ENCODE results near the gene LIMS4.
"Not testable (repeated sequence)": the region's sequence is repeated elsewhere in the genome, so short reads cannot be mapped to it uniquely, and the experiment has no call there.

Gene LIMS4

GRCh38 chr2:110472171-110473058, at the start of gene LIMS4:
Gene LIMS4 (minus strand): TSS chr2:110472816. CDS start chr2:110472778, 38 bp downstream.
- not testable (repeated sequence) for DNase-seq

- not testable (repeated sequence) for DNase-seq
These were observed 27.2 kb upstream of the LIMS4 start for GRCh38 chr2:110499755-110500377.

- DNase-seq, result not testable (repeated sequence)
These were observed 23.4 kb upstream of the LIMS4 start for GRCh38 chr2:110496027-110496426.

- not testable (repeated sequence) for DNase-seq
These were observed 21.9 kb upstream of the LIMS4 start for GRCh38 chr2:110494488-110494887.

DNA sequence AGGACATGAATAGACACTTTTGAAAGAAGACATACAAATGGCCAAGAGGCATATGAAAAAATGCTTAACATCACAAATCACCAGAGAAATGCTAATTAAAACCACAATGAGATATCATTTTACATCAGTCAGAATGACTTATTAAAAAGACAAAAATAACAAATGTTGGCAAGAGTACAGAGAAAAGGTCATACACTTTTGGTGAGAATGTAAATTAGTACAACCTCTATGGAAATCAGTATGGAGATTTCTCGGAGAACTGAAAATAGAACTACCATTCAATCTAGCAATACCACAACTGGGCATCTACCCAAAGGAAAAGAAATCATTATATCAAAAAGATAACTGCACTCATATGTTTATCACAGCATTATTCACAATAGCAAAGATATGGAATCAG, 16.4 kb upstream of the LIMS4 start:
- DNase-seq, result not testable (repeated sequence)

- not testable (repeated sequence) for DNase-seq
These were observed 10.1 kb upstream of the LIMS4 start for GRCh38 chr2:110482697-110483096.

GRCh38 chr2:110481200-110481599, 8.6 kb upstream of the LIMS4 start:
- not testable (repeated sequence) for DNase-seq

DNA sequence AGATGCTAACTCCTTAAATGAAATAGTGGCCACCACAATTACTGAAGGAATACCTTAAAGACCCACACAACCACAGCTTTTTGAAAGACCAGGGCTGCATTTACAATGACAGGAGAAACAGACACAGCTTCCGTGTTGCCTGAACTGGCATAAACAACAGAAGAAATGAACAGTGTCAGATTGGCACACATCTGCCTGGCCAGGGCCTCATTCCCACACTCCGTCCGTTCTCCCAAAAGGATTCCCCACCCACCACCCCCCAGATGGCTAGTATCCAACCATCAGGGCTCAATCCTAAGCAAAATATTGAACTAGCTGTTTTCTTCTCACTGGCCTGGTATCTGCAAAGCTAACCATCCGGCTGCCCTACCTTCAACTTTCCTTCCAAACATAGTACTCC, 7.5 kb upstream of the LIMS4 start:
- not testable (repeated sequence) for DNase-seq

- not testable (repeated sequence) for DNase-seq
These were observed 4.8 kb upstream of the LIMS4 start for GRCh38 chr2:110477370-110477769.

DNA sequence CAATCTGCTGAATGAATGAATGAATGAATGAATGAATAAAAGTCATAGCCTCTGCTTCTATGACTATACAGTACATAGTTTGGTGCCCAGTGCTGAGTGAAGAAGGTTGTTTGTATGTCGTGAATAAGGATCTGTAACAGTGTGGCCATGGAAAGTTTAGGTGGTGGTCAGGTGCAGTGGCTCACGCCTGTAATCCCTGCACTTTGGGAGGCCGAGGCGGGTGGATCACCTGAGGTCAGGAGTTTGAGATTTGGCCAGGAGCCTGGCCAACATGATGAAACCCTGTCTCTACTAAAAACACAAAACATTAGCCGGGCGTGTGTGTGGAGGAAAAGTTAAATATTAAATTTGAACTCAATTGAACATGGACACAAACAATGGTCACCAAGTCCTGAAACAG, 4.3 kb upstream of the LIMS4 start:
- not testable (repeated sequence) for DNase-seq

GRCh38 chr2:110475627-110476359, 3.2 kb upstream of the LIMS4 start:
- not testable (repeated sequence) for DNase-seq

GRCh38 chr2:110474898-110475297, 2.3 kb upstream of the LIMS4 start:
- DNase-seq, result not testable (repeated sequence)

DNA sequence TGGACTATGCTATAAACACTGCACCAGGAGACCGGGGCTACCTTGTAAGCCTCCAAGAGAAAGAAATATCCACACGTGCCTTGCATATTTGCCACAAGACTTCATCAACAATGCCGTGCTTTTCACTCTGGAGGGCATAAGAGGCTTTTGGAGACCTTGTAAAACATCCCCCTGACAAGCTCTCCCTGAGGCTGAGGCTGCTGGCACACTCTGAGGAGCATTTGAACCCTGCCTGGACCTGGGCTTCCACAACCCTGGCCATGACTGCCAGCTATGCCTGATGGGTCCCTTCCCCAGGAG, 393 bp upstream of the LIMS4 start:
- not testable (repeated sequence) for DNase-seq

DNA sequence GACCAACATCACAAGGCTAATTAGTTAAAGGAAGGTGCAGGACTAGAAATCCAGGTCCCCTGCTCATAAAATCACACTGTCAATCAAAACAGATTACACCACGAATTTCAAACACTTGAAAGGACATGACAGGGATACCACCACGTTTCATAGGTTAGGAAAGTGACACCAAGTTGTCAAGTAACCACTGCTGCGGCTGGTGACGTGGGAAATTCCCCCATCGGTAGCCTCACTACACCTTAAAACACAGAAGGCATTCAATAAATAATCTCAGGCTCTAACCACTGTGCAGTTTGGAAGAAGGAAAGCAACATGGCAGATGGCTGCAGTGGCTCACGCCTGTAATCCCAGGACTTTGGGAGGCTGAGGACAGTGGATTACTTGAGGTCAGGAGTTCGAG, 3.7 kb downstream of the LIMS4 start:
- not testable (repeated sequence) for DNase-seq

DNA sequence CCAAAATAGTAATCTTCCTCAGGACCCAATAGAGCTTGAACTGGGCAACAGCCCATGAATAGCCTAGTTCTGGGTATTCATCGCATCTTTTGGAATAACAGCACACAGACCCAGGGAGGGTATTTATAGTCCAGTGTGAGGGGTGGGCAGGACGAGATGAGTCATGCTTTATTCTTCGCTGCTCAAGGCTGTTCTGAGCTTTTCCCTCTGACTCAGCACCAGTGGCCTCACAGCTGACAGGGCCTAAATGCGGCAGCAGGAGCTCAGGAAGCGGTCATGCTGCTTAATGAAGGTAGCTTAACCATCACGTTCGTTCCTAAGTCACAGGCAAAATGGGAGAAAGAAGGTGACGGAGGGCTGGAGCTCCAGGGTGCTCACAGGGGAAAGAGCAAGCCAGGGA, 7.3 kb downstream of the LIMS4 start:
- DNase-seq, result not testable (repeated sequence)

DNA sequence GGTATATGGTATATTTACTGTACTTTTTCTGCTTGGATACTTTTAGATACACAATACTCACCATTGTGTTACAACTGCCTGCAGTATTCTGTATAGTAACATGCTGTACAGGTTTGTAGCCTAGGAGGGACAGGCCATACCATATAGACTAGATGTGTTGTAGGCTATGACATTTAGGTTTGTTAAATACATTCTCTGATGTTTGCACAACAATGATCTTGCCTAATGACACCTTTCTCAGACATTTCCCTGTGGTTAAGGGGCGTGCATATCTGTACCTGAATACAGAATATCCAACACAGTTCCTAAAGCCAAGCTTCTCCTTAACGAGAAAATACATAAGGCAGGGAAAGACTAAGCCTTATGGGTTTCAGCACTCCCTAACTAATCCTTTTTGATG, 10.2 kb downstream of the LIMS4 start:
- DNase-seq, result not testable (repeated sequence)

DNA sequence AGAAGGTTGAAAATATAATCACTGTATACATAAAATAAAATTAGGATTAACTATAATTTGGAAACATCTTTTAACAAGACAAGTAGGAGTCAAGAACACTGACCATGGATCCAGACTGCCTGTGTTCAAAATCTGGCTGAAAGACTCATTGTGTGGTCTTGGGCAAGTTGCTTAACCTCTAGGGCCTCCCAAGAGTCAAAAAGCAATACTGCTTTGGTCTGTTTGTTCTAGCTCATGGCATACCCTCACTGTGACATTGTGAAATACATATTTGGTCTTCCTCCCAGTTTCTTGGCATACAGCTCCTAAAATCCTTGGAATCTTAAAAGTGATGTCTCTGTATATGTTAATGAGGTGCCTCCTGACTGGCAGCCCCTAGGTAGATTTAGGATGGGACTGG, 12.3 kb downstream of the LIMS4 start:
- DNase-seq, result not testable (repeated sequence)

GRCh38 chr2:110457214-110457590, 15.4 kb downstream of the LIMS4 start:
- not testable (repeated sequence) for DNase-seq

DNA sequence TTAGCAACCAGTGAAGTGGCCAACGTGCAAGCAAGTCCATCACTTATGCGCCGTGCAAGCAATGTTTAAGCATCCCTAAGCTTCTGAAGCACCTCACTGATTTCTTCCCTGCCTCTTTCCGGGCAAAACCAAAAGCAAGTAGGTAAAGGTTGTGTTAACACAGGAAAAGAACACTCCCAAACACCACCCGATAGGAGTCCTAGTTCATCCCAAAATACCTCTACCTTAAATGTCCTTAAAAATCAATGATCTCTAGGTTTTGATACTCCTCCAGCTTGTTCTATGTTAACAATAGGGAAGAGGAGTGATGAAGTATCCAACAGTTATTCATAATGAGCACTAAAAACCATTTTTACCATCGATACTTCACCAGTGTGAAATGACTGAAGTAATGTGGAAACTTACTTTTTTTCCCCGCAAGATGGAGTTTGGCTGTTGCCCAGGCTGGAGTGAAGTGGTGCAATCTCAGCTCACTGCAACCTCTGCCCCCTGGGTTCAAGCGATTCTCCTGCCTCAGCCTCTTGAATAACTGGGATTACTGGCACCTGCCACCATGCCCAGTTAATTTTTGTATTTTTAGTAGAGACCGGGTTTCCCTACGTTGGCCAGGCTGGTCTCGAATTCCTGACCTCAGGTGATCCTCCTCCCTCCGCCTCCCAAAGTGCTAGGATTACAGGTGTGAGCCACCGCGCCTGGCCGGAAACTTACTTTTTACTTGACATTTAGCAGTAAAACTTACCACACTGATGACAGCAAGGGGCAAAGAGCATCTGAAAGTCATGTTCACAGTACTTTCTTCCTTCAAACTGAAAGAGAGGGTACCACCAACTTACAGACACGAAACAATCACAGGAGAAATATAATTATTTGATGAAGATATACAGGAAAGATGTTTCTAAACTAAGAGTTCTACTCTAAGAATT, 16.1 kb downstream of the LIMS4 start:
- DNase-seq, result not testable (repeated sequence)

DNA sequence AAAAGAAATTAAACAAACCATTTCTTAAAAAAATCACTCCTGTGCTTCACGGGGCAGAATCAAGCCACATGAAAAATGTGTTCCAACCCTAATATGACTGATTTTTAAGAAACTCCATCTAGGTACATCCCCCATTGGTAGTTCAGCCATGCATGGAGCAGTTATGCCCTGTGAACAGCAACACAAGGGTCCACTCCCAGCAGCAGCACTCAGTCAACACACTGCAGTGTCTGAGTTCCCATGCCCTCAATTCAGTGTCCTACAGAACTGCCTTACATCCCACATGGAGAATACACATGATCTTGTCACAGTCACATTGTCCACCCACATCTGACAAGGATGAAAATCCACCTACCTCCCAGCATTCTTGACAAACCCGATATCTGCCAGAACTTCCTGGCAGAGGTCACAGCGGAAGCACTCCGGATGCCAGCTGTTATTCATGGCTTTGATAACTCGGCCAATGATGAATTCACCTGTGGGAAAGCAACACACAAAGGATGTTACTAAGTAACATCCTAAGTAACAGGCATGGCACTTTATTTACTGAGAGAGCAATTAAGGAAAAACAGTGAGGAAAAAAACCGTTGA, 17.4 kb downstream of the LIMS4 start:
- not testable (repeated sequence) for DNase-seq

- DNase-seq, result not testable (repeated sequence)
These were observed 21.7 kb downstream of the LIMS4 start for GRCh38 chr2:110450951-110451350.
